Ishikawa (cell line): ENCODE measurements around the gene SLC52A3.

Experiments used
- CEBPB ChIP-seq: IDR thresholded peaks from 2 replicates; pipeline ENCODE4 v1.6.1; 2012
- CREB1 ChIP-seq: IDR thresholded peaks from 2 replicates; pipeline ENCODE4 v1.6.1; 2012; ENCODE audit warnings: low read depth
- EGR1 ChIP-seq: IDR thresholded peaks from 2 replicates; pipeline ENCODE4 v1.6.1; 2012
- EP300 ChIP-seq: IDR thresholded peaks from 2 replicates; pipeline ENCODE4 v1.6.1; 2012; ENCODE audit warnings: borderline replicate concordance
- FOXM1 ChIP-seq: IDR thresholded peaks from 2 replicates; pipeline ENCODE4 v1.6.1; 2012; ENCODE audit warnings: low read depth, borderline replicate concordance
- NFIC ChIP-seq: IDR thresholded peaks from 2 replicates; pipeline ENCODE4 v1.6.1; 2012
- RAD21 ChIP-seq: IDR thresholded peaks from 2 replicates; pipeline ENCODE4 v1.6.1; 2012; ENCODE audit warnings: low read depth
- TAF1 ChIP-seq: IDR thresholded peaks from 2 replicates; pipeline ENCODE4 v1.6.1; 2012; ENCODE audit warnings: low read depth, mild to moderate bottlenecking
- TCF12 ChIP-seq: IDR thresholded peaks from 2 replicates; pipeline ENCODE4 v1.6.1; 2012; ENCODE audit warnings: low read depth
- TEAD4 ChIP-seq: IDR thresholded peaks from 2 replicates; pipeline ENCODE4 v1.6.1; 2012
- YY1 ChIP-seq: IDR thresholded peaks from 2 replicates; pipeline ENCODE4 v1.6.1; 2012; ENCODE audit warnings: low read depth
- ZBTB7A ChIP-seq: IDR thresholded peaks from 2 replicates; pipeline ENCODE4 v1.6.1; 2012; ENCODE audit warnings: low read depth
- TF ChIP-seq, protein P1 (sequence below): IDR thresholded peaks from 2 replicates; pipeline ENCODE4 v1.6.1; 2012
- TF ChIP-seq, protein P2 (sequence below): IDR thresholded peaks from 2 replicates; pipeline ENCODE4 v1.6.1; 2012
- TF ChIP-seq, protein P3 (sequence below): IDR thresholded peaks from 2 replicates; pipeline ENCODE4 v1.6.1; 2012; ENCODE audit warnings: low read depth, mild to moderate bottlenecking

Gene SLC52A3

DNA sequence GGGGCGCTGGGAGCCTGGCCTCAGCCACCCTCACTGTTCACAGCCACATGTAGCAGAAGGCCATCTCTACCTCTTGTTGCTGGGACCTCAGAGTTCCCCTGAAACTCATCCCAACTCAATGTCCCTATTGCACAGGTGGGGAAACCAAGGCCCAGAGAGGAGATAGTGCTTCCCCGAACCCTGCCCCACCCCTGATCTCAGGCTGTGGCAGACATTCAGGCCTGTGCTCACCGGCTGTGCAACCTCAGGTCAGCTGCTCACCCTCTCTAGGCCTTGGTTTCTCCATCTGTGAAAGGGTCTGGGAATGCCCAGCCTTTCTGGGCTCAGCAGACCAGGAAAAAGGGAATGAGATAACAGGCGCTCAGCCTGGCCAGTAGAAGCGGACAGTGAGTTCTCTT is 6.4 kb upstream of the SLC52A3 start:
- TF ChIP-seq TAF1 (no peak), YY1 (no peak), RAD21 (no peak), TCF12 (no peak), CREB1 (no peak), TEAD4 (no peak), CEBPB (no peak), EP300 (no peak), EGR1 (no peak), FOXM1 (no peak), NFIC (no peak), ZBTB7A (no peak)
- TF ChIP-seq, protein P1, sequence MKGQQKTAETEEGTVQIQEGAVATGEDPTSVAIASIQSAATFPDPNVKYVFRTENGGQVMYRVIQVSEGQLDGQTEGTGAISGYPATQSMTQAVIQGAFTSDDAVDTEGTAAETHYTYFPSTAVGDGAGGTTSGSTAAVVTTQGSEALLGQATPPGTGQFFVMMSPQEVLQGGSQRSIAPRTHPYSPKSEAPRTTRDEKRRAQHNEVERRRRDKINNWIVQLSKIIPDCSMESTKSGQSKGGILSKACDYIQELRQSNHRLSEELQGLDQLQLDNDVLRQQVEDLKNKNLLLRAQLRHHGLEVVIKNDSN, result no peak
- TF ChIP-seq, protein P2, sequence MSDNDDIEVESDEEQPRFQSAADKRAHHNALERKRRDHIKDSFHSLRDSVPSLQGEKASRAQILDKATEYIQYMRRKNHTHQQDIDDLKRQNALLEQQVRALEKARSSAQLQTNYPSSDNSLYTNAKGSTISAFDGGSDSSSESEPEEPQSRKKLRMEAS, result no peak
- TF ChIP-seq, protein P3, sequence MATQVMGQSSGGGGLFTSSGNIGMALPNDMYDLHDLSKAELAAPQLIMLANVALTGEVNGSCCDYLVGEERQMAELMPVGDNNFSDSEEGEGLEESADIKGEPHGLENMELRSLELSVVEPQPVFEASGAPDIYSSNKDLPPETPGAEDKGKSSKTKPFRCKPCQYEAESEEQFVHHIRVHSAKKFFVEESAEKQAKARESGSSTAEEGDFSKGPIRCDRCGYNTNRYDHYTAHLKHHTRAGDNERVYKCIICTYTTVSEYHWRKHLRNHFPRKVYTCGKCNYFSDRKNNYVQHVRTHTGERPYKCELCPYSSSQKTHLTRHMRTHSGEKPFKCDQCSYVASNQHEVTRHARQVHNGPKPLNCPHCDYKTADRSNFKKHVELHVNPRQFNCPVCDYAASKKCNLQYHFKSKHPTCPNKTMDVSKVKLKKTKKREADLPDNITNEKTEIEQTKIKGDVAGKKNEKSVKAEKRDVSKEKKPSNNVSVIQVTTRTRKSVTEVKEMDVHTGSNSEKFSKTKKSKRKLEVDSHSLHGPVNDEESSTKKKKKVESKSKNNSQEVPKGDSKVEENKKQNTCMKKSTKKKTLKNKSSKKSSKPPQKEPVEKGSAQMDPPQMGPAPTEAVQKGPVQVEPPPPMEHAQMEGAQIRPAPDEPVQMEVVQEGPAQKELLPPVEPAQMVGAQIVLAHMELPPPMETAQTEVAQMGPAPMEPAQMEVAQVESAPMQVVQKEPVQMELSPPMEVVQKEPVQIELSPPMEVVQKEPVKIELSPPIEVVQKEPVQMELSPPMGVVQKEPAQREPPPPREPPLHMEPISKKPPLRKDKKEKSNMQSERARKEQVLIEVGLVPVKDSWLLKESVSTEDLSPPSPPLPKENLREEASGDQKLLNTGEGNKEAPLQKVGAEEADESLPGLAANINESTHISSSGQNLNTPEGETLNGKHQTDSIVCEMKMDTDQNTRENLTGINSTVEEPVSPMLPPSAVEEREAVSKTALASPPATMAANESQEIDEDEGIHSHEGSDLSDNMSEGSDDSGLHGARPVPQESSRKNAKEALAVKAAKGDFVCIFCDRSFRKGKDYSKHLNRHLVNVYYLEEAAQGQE, result no peak

DNA sequence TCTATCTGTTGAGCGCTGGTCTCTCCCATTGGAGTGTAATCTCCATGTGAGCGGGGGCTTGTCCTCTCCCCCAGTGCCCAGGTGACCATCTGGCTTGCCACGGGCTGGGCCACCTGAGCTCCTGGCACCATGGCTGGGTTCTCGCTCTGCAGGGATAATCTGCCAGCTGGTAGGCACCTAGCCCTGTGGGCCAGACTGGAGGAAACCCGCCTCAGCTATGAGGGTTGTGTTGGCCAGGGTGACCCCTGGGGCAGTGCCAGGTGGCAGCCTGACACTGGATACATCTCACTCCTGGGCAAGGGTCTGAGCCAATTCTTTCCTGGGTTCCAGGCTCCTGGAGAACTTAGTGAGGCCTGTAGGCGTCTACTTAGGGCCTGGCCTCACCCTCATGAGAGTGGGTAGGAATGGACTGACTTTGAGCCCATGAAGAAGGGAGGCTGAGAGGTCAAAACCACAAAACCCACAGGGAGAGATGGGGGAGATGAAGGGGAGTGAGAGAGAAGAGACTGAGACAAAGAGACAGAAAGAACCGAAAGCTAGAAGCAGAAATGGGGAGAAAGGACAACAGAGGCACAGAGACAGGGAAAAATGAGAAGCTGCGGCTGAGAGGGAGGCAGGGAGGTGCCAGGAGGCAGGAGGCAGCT is 5.8 kb upstream of the SLC52A3 start:
- no peak for TF ChIP-seq YY1
- TF ChIP-seq, protein P1, result no peak
- TF ChIP-seq CEBPB, result no peak
- TF ChIP-seq RAD21, result no peak
- TF ChIP-seq TAF1, result no peak

DNA sequence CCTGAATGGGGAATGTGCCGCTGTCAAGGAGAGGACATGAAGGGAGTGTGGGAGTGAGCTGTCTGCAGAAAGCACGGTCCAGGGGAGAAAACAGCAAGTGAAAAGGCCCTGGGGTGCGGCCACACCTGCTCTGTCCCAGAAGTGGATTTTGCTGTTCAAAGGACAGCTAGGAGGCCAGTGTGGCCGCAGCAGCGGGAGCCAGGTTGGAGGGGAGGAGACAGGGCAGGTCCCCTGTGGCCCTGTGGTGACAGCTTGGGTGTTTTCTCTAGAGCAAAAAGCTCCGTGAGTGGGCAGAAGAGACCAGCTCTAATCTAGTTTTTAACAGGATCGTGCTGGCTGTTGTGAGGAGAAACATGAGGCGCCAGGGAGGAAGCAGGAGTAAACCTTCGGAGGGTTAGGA is 4.5 kb upstream of the SLC52A3 start:
- TF ChIP-seq EGR1 (no peak), TEAD4 (no peak), YY1 (no peak), CEBPB (no peak), NFIC (no peak)
- TF ChIP-seq, protein P2, result no peak

DNA sequence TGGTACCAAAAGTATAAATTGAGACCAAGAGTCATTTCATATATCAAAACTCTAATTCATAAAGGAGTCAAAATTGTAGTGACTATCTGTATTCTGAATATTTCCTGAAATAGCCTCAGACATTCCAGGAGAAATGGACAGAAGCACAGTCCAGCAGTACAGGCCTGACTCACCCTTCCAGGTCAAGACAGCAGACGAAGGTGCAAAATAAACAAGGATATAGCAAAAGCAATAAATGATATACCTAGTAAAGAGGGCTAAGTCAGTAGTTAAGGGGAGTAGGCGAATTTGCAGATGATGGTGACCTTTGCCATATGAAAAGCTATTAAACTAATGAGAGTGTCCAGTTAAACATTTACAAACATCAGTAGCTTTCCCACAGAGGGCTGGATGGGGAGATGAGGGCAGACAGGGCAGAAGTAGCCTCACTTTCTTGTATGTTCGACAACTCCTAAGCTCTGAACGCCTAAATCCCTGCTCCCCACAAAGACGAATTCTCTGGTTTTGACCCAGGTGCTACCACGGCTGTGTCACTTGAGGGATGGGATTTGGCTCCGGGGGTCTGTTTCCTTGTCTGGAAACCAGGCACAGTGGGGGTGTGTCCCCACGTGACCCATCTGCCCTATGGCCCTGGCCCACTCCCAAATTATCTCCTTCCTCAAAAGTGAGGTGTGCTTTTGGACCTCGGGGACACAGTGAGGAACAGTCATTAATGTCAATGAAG is 3.6 kb upstream of the SLC52A3 start:
- TF ChIP-seq RAD21 (no peak), TEAD4 (no peak)

DNA sequence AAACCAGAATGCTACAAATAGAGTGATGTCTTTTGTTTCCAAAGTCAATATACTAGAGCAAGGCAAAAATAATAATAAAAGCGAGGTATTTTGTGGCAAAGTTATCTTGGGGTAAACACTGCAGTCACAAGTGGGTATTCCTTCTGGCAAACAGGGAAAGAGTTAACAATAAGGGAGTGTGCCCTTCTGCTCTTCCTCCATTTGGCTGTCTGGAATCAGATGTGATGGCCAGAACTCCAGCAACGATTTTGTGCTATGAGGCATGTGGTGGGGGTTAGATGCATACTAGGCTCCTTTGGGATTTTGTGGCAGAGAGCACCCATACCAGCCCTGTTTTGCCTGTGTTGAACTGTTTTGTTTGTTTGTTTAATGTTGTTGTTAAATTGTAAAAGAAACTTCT is 2.4 kb upstream of the SLC52A3 start:
- TF ChIP-seq YY1 (no peak), RAD21 (no peak), TCF12 (no peak), EP300 (no peak), TAF1 (no peak), CREB1 (no peak), EGR1 (no peak), FOXM1 (no peak), ZBTB7A (no peak), TEAD4 (no peak)
- TF ChIP-seq, protein P3, result no peak

DNA sequence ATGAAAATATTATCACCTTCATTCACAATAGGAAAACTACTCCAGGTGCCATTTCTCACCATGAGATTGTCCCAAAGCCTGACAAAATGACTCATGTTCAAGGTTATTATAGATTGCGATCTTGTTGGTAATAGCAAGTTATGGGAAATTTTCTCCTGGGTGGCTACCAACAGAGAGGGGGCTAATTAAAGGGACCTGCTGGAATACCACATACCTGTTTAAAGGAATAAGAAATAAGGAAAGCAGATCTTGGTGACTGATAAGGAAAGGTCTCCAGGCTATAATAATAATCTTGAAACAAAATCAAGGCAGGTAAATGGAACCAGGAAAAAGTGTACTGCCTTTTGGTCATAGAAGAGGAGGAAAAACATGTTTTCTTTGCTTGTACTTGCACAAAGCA is 1.4 kb downstream of the SLC52A3 start:
- TF ChIP-seq TAF1, result no peak
- TF ChIP-seq RAD21, result no peak
- no peak for TF ChIP-seq ZBTB7A
- TF ChIP-seq EP300, result no peak
- TF ChIP-seq TEAD4, result no peak
- TF ChIP-seq TCF12, result no peak
- TF ChIP-seq, protein P1, result no peak
- TF ChIP-seq CEBPB, result no peak
- TF ChIP-seq, protein P3, result no peak
- TF ChIP-seq, protein P2, result no peak
- no peak for TF ChIP-seq YY1
- TF ChIP-seq NFIC, result no peak
- no peak for TF ChIP-seq EGR1
- no peak for TF ChIP-seq CREB1
- TF ChIP-seq FOXM1, result no peak
